Measurements from ENCODE around the gene TBC1D24.
A peak's percentile ranks its signal among the peaks of the same experiment; 100 is the strongest.
"Not testable (repeated sequence)": the region's sequence is repeated elsewhere in the genome, so short reads cannot be mapped to it uniquely, and the experiment has no call there.

The TBC1D24 gene

GRCh38 chr16:2474877-2475412 is at the start of gene TBC1D24:
Gene TBC1D24, plus strand, starts transcription at chr16:2475127. Its CDS starts 21,022 bp downstream, at chr16:2496149.
- peak; percentile 83 to 96 (median 87) for DNase-seq

- no peak for DNase-seq
Observed at GRCh38 chr16:2425825-2426430, 49.0 kb upstream of the TBC1D24 start.

GRCh38 chr16:2426941-2427361 is 48.0 kb upstream of the TBC1D24 start:
- DNase-seq = no peak

GRCh38 chr16:2427526-2427925 is 47.4 kb upstream of the TBC1D24 start:
- DNase-seq = no peak

- peak; percentile 43 to 82 (median 81) for DNase-seq
Observed at GRCh38 chr16:2428051-2428783, 46.7 kb upstream of the TBC1D24 start.

GRCh38 chr16:2428784-2429033 is 46.2 kb upstream of the TBC1D24 start:
- no peak for DNase-seq

GRCh38 chr16:2429034-2429770 is 45.7 kb upstream of the TBC1D24 start, which contains the start of gene CCNF:
Gene CCNF, plus strand, starts transcription at chr16:2429447. Its CDS starts 35 bp downstream, at chr16:2429482.
- peak; percentile 97 to 99 (median 97) for DNase-seq

- peak; percentile 31 to 62 (median 62) for DNase-seq
Observed at GRCh38 chr16:2429771-2430663, 44.9 kb upstream of the TBC1D24 start.

GRCh38 chr16:2432286-2432685 is 42.6 kb upstream of the TBC1D24 start:
- DNase-seq = no peak

GRCh38 chr16:2432801-2433505 is 42.0 kb upstream of the TBC1D24 start:
- no peak for DNase-seq

- not testable (repeated sequence) for DNase-seq
Observed at GRCh38 chr16:2435236-2435635, 39.7 kb upstream of the TBC1D24 start.

- DNase-seq = no peak
Observed at GRCh38 chr16:2436110-2436509, 38.8 kb upstream of the TBC1D24 start.

GRCh38 chr16:2437032-2437790 is 37.7 kb upstream of the TBC1D24 start:
- DNase-seq = no peak

GRCh38 chr16:2438121-2438520 is 36.8 kb upstream of the TBC1D24 start:
- no peak for DNase-seq

GRCh38 chr16:2439598-2439997 is 35.3 kb upstream of the TBC1D24 start:
- DNase-seq = no peak

- not testable (repeated sequence) for DNase-seq
Observed at GRCh38 chr16:2441143-2441804, 33.7 kb upstream of the TBC1D24 start.

GRCh38 chr16:2443555-2443954 is 31.4 kb upstream of the TBC1D24 start:
- DNase-seq = no peak

GRCh38 chr16:2447920-2448583 is 26.9 kb upstream of the TBC1D24 start:
- DNase-seq = no peak

- no peak for DNase-seq
Observed at GRCh38 chr16:2449118-2449517, 25.8 kb upstream of the TBC1D24 start.

- DNase-seq = no peak
Observed at GRCh38 chr16:2450535-2450934, 24.4 kb upstream of the TBC1D24 start.

Measured in NCI-H1417 (cell line).